ENCODE data around the gene ACTL10. TPM values are rescaled to one million over a fixed set of nuclear protein-coding genes. Genes with fewer than 3 reads are reported as not detected.

ACTL10 gene
- total RNA-seq, 1 donor from 2014 or later, result 3.6 TPM

DNA sequence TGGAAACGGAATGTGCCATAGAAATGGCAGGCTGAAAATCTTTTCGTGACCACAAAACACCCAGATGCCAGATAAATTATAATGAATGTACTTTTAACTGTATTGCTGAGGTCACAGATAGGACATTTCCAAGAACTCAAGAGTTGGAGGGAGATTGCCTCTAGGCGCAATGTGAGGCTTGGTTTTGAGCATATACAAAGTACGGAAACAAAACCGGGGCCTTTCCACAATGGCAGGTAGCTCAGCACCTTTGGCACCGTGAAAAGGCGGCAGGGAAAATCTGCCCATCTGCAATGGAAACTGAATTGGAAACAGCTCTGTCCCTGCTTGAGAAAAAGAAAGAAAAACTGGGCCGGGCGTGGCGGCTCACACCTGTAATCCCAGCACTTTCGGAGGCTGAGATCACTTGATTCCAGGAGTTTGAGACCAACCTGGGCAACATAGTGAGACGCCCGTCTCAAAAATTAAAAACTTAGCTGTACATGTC, 15.1 kb upstream of the ACTL10 start:
- H3K4me3 ChIP-seq (ENCODE audit: low read depth, low read length), result no peak overlapping the region
- DNase-seq (ENCODE audit: low read depth), result no peak
- H3K36me3 ChIP-seq (ENCODE audit: control insufficient read depth, insufficient read depth, low read length), result no peaks in the 10 kb centered on the region
- H3K27me3 ChIP-seq (ENCODE audit: control insufficient read depth, insufficient read depth, low read length), result peaks cover 3% of the 10 kb centered on the region
- no peak for TF ChIP-seq CTCF (IDR thresholded peaks at IDR 0.05; ENCODE audit: insufficient read depth, low read length, poor library complexity, severe bottlenecking)

- H3K4me3 ChIP-seq (ENCODE audit: low read depth, low read length), result no peak overlapping the region
- H3K36me3 ChIP-seq (ENCODE audit: control insufficient read depth, insufficient read depth, low read length), result no peaks in the 10 kb centered on the region
- peaks cover 3% of the 10 kb centered on the region for H3K27me3 ChIP-seq (ENCODE audit: control insufficient read depth, insufficient read depth, low read length)
- DNase-seq (ENCODE audit: low read depth), result no peak
- peak; percentile 94 for TF ChIP-seq CTCF (IDR thresholded peaks at IDR 0.05; ENCODE audit: insufficient read depth, low read length, poor library complexity, severe bottlenecking)
These were observed 13.4 kb upstream of the ACTL10 start for GRCh38 chr20:33653218-33653899.

DNA sequence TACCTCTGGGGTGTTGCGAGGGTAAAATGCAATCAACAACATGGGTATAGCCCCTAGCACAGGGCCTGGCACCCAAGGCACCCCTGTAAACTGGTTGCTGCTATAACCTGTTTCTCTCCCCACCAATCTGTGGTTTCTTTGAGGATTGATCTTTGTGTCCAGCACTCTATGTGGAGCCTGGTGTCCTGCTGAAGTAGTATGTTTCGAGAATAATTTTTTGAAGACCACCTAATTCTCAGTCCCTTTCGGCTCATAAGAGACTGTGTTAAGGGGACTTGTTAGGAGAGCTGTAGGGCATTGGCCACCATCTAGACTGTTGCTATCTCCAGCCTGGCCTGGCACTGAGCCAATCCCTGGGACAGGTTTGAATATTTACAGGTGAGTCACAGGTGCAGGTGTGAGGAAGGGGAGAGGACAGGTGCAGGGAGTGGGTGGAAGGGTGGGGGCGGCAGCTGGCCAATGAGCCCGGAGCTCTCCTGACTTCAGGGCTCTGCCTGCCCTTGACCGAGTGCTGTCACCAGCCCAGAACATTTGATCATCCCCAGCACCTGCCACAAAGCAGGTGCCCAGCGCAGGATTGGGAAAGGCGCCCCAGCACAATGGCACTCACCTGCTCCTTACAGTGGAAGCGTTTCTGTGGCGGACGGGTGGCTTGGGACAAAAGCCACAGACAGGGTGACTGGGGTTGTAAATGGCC, 12.7 kb upstream of the ACTL10 start:
- no peak for DNase-seq (ENCODE audit: low read depth)
- H3K27me3 ChIP-seq (ENCODE audit: control insufficient read depth, insufficient read depth, low read length), result peaks cover 3% of the 10 kb centered on the region
- no peak overlapping the region for H3K4me3 ChIP-seq (ENCODE audit: low read depth, low read length)
- no peaks in the 10 kb centered on the region for H3K36me3 ChIP-seq (ENCODE audit: control insufficient read depth, insufficient read depth, low read length)
- TF ChIP-seq CTCF (IDR thresholded peaks at IDR 0.05; ENCODE audit: insufficient read depth, low read length, poor library complexity, severe bottlenecking), result no peak

- DNase-seq (ENCODE audit: low read depth), result no peak
- Histone ChIP-seq H3K4me3 (ENCODE audit: low read depth, low read length) (no peak overlapping the region), H3K27me3 (ENCODE audit: control insufficient read depth, insufficient read depth, low read length) (peaks cover 3% of the 10 kb centered on the region), H3K36me3 (ENCODE audit: control insufficient read depth, insufficient read depth, low read length) (no peaks in the 10 kb centered on the region)
- TF ChIP-seq CTCF (IDR thresholded peaks at IDR 0.05; ENCODE audit: insufficient read depth, low read length, poor library complexity, severe bottlenecking), result no peak
These were observed 12.0 kb upstream of the ACTL10 start for GRCh38 chr20:33654680-33655161.

DNA sequence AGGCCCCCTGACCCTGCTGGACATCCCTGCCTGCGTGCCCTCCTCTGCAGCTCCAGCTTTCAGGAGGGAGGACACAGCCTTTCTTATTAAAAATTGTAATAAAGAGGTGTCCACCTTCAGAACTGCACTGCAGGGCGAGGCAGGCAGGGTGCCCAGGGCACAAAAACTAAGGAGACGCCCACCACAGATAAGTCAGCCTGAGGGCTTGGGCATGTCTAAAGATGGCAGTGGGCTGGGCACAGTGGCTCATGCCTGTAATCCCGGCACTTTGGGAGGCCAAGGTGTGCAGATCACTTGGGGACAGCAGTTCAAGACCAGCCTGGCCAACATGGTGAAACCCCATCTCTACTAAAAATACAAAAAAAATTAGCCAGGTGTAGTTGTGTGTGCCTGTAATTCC, 11.6 kb upstream of the ACTL10 start:
- H3K4me3 ChIP-seq (ENCODE audit: low read depth, low read length), result no peak overlapping the region
- H3K36me3 ChIP-seq (ENCODE audit: control insufficient read depth, insufficient read depth, low read length), result no peaks in the 10 kb centered on the region
- TF ChIP-seq CTCF (IDR thresholded peaks at IDR 0.05; ENCODE audit: insufficient read depth, low read length, poor library complexity, severe bottlenecking), result no peak
- H3K27me3 ChIP-seq (ENCODE audit: control insufficient read depth, insufficient read depth, low read length), result peaks cover 3% of the 10 kb centered on the region
- DNase-seq (ENCODE audit: low read depth), result no peak

Data from kidney epithelial cell (primary cell).